PFSK-1 (cell line): ENCODE data around the gene HYAL3.

Experiments used
- POLR2AphosphoS5 ChIP-seq: IDR thresholded peaks from 2 replicates; pipeline ENCODE4 v1.6.1; 2012; ENCODE audit warnings: low read depth, mild to moderate bottlenecking, control low read depth, low read length, moderate library complexity
- REST ChIP-seq, 2 experiments: IDR thresholded peaks; 2 replicates each; pipeline versions ENCODE4 v1.6.1 to v1.8.0; 2011 to 2012; ENCODE audit warnings: low read depth in 2 of 2, low read length in 2 of 2, control low read depth in 1 of 2, inconsistent platforms in 1 of 2, mild to moderate bottlenecking in 1 of 2, moderate library complexity in 1 of 2; ENCODE audit not compliant: insufficient read depth in 1 of 2
- TAF1 ChIP-seq: IDR thresholded peaks from 2 replicates; pipeline ENCODE4 v1.6.1; 2012; ENCODE audit warnings: low read length, control low read depth, borderline replicate concordance; ENCODE audit not compliant: insufficient read depth

GRCh38 chr3:50299638-50299928 is 378 bp upstream of the HYAL3 start:
- no peak for TF ChIP-seq TAF1
- no peak for TF ChIP-seq POLR2AphosphoS5
- TF ChIP-seq REST (IDR thresholded peaks at IDR 0.05; ENCODE audit: insufficient read depth in 1 of 2, low read depth in 2 of 2, low read length in 2 of 2): no peak
